GM18499 (cell line): ENCODE results near the gene PLCG1.

Experiments used
- ATAC-seq: cut with Tn5 transposase; IDR thresholded peaks from one replicate; pipeline ENCODE4 v1.9.1; 2021; ENCODE audit warnings: moderate number of reproducible peaks; ENCODE audit not compliant: insufficient read depth, unreplicated experiment

Gene PLCG1

DNA sequence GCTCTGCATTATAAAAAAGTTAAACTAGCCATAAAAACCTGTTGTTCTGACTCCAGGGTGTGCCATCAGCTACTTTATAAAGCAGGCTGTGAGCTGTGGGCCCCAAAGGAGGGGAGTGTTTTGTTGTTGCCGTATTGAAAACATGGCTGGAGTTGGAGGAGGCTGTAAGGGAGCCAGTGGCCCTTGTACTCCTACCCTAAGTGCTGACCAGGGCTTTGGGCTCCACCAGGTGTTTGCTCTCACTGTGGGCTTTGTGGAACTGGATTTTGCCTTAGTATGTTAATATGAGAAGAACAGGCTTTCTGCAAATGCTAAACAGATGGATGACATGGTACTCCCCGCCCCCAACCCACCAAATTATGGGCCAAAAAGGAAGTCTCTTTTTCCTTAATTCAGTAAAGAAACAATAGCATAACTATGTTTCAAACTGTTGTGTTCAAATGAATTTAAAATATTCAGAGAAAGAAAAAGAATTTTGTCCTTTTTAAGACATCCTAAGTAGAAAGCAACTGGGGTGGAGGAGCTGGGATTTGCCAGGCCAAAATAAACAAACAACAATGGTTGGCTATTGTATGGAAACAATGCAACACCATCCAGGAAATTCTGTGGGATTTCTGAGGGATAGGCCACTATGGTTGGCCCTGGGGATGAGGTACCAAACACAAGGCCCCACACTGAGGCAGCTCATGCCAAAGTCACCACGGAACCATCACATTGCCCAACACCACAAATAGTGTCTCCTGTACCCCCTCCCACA lies 63.3 kb downstream of the PLCG1 start:
- ATAC-seq = no peak

DNA sequence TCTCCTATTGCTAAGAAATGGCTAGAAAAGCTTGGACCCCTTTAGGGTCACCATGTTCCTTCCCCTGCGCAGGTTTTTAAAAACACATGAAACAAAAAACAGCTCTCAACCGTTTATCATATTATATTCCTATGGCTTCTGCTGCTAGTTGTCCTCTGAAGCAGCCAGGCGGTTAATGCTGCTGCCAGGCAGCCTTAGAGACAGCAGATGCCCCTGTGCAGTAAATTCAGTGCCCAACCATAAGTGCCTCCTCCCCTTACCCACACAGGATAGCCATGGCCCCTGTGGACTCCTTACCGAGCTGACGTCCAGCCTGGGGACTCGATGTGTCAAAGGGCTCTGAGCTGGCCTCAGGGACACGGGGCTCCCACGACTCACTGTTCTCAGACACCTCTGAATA lies 64.4 kb downstream of the PLCG1 start:
- no peak for ATAC-seq

DNA sequence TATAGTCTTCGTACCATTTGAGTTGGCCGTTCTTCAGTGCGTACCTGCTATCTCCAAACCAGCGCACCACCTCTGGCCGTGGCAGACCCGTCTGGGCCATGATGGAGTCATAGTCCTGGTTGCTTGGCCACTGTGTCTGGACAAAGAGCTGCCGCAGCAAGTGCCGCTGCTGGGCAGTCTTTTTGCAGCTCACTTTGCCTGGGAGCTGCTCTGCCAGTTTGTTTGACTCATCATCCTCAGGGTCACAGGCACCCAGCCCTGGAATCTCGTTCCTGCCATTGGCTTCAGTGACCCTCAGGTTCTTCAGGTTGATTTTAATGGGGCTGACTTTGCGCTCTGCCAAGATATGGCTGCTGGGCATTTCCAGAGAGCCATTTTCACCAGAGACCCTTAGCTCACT lies 65.1 kb downstream of the PLCG1 start:
- no peak for ATAC-seq

DNA sequence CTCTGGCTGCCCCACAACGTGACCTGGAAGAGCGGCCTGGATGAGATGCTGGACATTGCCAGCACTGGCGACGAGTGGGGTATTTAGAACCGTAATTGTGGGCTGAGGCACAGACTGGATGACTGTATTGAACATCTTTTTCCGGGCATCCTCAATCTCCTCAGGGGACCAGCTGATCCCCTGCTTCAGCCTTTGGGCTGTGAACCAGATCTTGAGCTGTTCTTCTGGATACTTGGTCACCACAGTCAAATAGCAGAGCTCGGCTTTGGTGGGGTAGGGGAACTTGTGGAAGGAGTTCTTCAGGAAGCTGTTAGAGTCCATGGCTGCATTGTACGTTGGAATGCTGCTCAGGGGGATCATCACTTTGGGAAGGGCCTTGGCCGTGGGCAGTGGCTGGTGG lies 66.3 kb downstream of the PLCG1 start:
- ATAC-seq = no peak

DNA sequence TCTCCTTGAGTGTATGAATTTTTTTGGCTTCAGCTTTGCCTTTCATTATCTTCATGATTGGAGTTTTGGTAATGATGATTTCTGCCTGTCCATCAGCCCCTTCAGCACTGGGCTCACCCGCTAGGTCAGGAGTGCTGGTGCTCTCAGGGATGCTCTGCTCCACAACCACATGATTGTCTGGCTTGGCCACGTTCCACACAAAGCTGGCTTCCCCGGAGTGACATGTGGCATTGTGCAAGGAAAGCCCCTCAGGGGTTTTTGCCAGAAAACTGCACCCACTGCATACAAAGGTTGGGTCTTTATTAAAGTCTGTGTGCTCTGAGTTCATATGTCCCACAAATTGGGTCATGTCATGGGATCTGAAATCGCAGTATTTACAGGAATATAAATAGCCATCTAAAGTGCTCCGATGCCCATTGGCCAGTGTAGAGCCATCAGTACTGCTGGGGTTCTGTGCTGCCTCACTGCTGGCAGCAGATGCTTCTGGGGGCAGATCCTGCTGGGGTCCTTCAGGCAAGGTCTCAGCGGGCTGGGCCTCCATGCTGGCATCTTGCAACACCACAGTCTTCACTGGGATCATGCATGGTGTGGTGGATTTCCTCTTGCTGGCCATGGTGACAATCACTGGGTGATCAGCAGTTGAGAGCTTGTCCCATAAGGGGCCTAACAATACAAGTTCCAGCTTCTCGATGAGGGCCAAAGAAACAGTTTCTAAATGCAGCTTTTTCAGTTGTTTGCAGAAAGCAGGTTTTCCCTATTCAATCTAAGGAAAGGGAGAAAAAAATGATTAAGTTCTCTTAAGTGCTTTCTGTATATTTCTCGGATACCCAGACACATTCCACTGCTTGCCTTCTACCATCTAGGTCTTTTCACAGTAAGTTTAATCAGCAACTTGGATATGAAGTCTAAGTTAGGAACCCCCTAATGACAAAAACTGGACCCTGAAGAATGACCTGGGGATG lies 67.2 kb downstream of the PLCG1 start:
- ATAC-seq = no peak

DNA sequence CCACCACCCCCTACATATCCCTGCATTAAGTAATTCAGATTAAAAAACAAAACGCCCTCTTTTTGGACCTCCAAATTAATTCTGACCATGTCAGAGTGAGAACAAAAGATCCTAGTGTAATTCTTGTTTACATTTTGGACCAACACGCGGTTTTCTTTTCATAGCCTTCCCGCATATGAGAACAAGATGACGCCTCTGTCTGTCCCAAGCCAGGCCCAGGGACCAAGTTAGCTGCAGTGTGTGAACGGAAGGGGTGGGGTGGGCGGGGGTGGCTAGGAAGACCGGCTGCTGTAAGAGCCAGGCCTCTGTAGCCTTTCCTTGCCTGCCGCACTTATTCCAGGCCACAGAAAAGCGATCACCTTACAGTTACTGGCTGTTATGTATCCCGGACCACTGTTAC lies 68.0 kb downstream of the PLCG1 start:
- no peak for ATAC-seq

DNA sequence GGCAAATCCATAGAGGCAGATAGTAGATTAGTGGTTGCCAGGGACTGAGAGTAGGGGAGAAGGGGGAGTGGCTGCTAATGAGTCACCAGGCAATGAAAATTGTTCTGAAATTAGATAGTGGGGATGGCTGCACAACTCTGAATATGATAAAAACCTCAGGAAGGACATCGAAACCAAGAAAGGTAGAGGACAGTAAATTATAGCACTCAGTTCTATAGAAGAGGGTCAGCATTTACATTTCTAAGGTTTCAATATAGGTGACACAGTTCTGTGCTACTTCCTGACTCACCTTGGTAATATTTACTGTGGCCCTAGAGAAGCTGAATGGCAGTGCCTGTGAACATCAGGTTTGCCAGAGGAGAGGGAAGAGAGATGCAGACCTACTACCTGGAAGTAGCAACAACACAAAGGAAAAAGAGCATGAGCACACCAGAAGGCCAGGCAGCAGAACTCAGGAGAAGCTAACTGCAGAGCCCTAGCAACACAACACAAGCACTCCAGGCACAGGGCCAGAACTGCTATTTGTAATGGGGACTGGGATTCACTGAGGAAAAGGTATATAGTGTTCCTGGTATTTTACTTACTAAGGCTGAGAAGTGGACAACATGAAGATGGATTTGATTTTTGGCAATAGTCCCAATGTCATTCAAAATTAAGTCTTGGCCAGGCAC lies 75.9 kb downstream of the PLCG1 start:
- no peak for ATAC-seq

DNA sequence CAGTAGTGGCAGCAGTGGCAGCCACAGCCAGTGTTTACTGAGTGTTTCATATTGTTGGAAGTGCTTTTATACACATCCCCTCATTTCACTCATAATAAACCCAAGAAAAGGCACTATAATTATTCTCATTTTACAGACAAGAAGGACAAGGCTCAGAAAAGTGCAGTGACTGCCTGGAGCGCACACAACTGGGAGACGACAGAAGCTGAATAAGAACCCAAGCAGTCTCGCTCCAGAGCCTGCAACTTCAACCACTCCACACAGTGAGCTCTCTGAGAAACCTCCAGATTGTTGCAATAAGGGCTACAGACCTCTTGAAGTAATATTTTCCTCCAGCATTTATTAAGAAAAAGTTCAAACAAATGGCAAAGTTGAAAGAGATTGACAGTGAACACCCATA lies 76.9 kb downstream of the PLCG1 start:
- no peak for ATAC-seq

DNA sequence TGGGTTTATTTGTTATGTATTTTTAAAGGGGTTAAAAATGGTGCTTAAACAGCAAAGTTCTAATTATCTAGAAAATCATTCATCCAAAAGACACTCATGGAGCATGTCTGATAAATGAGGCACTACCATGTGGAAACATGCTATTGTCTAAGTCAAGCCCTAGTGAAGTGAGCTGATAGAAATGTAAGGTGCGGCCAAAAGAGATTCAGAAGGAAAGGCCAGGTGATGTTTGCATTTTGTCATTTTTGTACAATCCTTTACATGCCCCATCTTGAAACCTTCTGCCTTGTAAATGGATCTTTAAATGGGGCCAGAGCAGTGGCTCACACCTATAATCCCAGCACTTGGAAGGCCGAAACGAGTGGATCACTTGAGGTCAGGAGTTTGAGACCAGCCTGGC lies 77.3 kb downstream of the PLCG1 start:
- no peak for ATAC-seq

DNA sequence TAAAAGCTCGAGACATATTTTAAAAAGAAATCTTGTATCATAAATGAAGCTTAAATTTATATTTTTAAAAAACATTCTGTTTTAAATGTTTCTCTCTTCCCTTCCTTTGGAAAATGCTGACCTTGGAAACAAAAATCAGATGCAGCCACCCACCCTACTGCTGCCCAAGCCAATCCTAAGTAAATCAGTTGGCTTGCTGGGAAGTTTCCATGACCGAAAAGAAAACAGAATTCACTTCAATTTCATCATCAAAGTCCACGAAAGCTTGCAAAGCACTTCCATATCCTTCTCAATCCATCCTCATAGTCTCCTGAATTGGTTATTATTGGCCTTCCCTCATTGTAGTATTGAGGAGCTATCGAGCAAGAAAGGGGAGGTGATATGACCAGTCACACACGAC lies 80.1 kb downstream of the PLCG1 start:
- no peak for ATAC-seq

DNA sequence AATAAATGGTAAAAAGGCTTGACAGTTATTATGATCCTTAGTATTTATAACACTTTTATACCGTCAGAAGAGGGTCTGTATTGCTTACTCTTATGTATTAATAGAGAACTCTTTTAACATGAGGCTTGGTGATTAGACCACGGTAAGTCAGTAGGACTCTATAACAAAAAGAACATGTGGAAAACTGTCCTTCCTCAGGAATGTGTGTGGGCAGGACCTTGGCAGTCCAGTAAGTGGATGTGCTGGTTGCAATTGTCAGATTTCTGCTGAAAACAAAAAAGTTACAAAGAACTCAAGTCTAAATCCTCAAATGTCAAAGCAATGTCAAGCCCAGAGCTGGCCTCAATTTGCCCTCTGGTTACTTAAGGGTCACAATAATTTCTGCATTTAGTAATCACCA lies 81.1 kb downstream of the PLCG1 start:
- ATAC-seq = no peak

DNA sequence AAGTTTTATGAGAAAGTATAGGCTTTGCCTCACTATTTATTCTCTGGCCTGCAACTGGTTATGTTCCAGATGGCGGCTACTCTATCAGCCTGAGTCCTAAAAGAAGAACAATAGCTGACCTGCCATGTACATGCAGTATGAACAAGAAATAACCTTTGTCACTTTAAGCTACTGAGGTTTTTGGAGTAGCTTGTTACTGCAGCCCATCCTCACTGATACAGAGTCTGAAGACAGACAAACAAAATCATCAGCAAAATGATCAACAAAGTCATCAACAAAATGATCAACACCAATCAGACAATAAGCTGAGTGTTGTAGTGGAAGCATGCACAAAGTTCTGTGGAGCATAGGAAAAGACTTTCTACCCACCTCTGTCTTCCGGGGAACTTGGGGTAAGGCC lies 82.5 kb downstream of the PLCG1 start:
- no peak for ATAC-seq

DNA sequence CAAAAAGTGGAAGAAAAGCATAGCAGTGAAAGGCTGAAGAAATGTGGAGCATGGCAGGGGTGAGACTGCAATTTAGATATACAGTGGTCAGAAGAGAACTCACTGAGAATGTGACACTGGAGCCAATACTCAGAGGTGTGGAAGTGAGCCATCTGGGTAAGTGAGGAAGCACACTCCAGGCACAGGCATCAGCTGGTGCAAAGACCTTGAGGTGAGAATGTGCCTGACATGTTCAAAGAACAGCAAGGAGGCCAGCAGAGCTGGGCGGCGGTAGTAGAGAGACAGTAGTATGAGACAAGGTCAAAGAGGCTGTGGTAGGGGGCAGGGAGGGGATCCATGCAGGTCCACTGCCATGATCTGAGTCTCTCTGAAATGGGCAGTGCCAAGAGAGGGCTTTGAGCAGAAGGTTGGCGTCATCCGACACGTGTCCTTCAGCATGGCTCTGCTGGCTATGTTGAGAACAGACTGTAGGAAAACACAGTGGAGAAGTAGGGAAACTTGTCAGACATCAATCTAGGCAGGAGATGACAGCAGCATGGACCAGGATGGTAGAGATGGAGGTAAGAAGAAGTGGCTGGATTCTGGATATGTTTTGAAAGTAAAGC lies 84.4 kb downstream of the PLCG1 start:
- ATAC-seq = no peak

DNA sequence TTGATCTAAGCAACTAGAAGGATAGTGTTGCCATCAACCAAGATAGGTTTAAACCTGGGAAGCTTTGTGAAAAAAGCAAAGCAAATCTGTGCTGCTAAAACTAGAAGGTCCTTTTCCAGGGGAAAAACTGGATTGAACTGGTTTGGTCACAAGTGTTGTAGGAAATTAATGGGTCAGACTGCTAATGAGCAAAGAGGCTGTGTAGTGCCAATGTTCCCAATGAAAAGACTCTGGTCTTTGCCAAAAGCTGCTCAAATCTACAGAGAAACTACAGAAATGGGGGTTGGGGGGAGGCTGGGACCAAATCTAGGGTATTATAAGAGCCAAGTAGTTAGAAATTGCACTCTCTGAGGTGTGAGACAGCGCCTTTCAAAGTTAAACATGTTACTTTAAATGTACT lies 85.0 kb downstream of the PLCG1 start:
- ATAC-seq = no peak

DNA sequence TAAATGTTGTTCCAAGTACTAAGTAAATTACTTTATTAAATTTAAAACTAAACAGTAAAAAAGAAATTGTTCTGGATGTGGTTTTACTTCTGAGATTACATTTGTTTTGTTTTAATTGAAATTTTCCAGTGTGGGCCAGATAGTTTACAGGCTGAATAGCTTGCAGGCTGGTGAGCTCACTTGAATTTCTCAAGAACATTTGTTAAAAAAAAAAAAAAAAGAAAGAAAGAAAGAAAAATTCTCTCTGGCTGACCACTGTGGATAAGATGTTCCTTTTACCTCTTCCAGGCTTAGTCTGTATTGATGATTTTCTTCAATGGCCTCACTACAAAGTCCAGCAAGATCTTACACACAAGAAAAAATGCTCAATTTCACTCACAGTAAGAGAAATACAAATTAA lies 85.4 kb downstream of the PLCG1 start:
- ATAC-seq = no peak

DNA sequence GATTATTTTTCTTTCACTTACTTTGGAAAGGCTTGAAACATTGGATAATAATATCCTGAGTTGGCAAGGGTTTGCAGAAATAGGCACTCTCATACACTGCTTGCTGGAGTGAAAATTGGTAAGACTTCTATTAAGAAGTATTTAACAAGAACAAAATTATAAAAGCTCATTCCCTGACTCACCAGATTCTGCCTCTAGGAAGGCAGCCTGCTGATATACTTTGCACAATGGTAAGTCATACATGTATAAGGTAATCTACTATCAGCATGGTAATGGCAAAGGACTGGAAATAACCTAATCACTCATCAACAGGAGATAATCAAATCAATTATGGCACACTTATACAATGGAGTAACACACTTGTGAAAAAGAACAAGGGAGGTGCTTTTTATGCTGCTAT lies 85.8 kb downstream of the PLCG1 start:
- ATAC-seq = no peak

DNA sequence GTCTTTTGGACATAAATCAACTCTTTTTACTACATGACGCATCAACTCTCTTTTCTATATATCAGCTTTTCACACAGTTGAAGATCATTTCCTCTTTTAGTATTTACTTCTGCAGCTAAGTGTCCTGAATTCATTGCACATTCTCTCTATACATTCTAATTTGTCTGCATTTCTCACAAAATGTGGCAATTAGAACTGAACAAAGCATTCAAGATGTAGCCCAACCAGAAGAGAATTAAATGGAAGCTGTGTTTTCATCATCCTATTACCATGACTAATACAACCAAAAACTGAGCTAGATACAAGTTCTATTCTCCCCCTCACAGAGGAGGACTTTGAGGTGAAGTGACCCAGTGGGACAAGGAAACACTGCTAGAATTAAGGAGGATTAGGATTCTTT lies 86.9 kb downstream of the PLCG1 start:
- ATAC-seq = no peak

DNA sequence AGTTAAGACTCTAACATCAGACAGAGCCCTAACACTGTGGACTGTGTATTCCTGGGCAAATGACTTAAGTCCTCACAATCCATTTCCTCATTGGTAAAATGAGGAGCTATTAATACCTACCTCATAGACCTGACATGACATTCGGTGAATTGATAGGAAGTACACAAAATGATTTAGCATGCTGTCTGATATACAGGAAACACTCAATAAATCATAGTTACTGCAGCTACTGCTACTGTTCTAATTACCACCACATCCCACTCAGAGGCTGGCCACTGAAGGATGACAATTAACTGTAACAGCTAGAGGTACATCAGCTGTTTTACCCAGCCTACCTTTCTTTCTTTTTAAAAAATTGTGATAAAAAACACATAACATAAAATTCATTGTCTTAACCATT lies 87.7 kb downstream of the PLCG1 start:
- no peak for ATAC-seq

DNA sequence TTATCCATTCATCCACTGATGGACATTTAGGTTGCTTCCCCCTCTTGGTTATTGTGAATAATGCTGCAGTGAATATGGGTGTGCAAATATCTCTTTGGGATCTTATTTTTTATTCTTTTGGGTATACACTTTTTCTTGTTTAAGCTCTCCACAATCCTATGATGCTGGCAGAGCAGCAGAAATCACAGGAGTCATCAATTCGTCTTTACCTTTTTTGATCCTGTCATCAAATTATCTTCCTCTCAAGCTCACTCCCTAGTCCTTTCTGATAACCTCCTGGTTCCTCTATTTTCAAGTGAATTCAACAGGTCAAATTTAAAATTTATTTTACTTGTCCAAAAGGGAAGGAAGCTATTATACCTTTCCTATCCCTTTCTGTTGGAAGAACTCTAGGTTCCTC lies 89.1 kb downstream of the PLCG1 start:
- no peak for ATAC-seq
